RCC 7860 (cell line): ENCODE measurements around the gene ISG20.

Source experiments
- DNase-seq: peaks from one replicate; pipeline ENCODE4 v3.0.0-alpha.2; 2015; ENCODE audit warnings: low spot score
- FAIRE-seq: peaks from 2 replicates; lab custom pipeline; 2012; peaks lifted over from hg19 to GRCh38; lab: Jason Lieb, UNC

ISG20 gene

GRCh38 chr15:88652456-88653199 lies 13.8 kb downstream of the ISG20 start:
- no peak for FAIRE-seq
- no peak for DNase-seq

GRCh38 chr15:88653200-88654064 lies 14.6 kb downstream of the ISG20 start:
- FAIRE-seq (no peak), DNase-seq (no peak)

- FAIRE-seq (no peak), DNase-seq (no peak)
Observed at GRCh38 chr15:88654430-88655102, 15.8 kb downstream of the ISG20 start.

- FAIRE-seq (no peak), DNase-seq (no peak)
Observed at GRCh38 chr15:88655103-88655553, 16.3 kb downstream of the ISG20 start.

- no peak for DNase-seq
- FAIRE-seq = no peak
Observed at GRCh38 chr15:88655800-88656488, 17.1 kb downstream of the ISG20 start.

- FAIRE-seq = no peak
- no peak for DNase-seq
Observed at GRCh38 chr15:88656760-88657221, 18.0 kb downstream of the ISG20 start.

- no peak for DNase-seq
- FAIRE-seq = no peak
Observed at GRCh38 chr15:88657326-88658069, 18.7 kb downstream of the ISG20 start.

- no peak for DNase-seq
- no peak for FAIRE-seq
Observed at GRCh38 chr15:88658070-88658965, 19.5 kb downstream of the ISG20 start.

GRCh38 chr15:88658972-88659931 lies 20.4 kb downstream of the ISG20 start:
- no peak for DNase-seq
- no peak for FAIRE-seq

- DNase-seq (no peak), FAIRE-seq (no peak)
Observed at GRCh38 chr15:88661041-88661700, 22.4 kb downstream of the ISG20 start.

GRCh38 chr15:88661761-88662556 lies 23.1 kb downstream of the ISG20 start:
- DNase-seq = no peak
- no peak for FAIRE-seq

GRCh38 chr15:88663141-88663621 lies 24.4 kb downstream of the ISG20 start:
- FAIRE-seq (no peak), DNase-seq (no peak)

GRCh38 chr15:88664151-88664778 lies 25.4 kb downstream of the ISG20 start:
- DNase-seq = no peak
- FAIRE-seq = no peak

- DNase-seq = no peak
- FAIRE-seq = no peak
Observed at GRCh38 chr15:88674661-88675060, 35.8 kb downstream of the ISG20 start.

- FAIRE-seq = no peak
- no peak for DNase-seq
Observed at GRCh38 chr15:88678755-88679154, 39.9 kb downstream of the ISG20 start.
